Osteoblast (primary cell): Measurements from ENCODE around the gene ZNF768. TPM values are rescaled to one million over a fixed set of nuclear protein-coding genes. Genes with fewer than 3 reads are reported as not detected.

Source experiments
- DNase-seq: peaks from one replicate; pipeline ENCODE4 v3.0.0; 2011; ENCODE audit warnings: low spot score, mixed read lengths; ENCODE audit not compliant: insufficient read length; ENCODE audit errors: missing footprints
- H2AFZ ChIP-seq: 2 replicates; pipeline ENCODE4 v1.6.0; 2011; ENCODE audit warnings: mild to moderate bottlenecking, low read length
- H3K27ac ChIP-seq: 2 replicates; pipeline ENCODE4 v1.5.1; 2011; ENCODE audit warnings: mild to moderate bottlenecking, low read depth, low read length, moderate library complexity
- H3K27me3 ChIP-seq: 2 replicates; pipeline ENCODE4 v1.6.0; 2012; ENCODE audit warnings: mild to moderate bottlenecking, control low read depth, inconsistent platforms, low read length, moderate library complexity; ENCODE audit not compliant: insufficient read depth
- H3K36me3 ChIP-seq: 2 replicates; pipeline ENCODE4 v1.5.1; 2011; ENCODE audit warnings: mild to moderate bottlenecking, low read length, control low read depth, moderate library complexity; ENCODE audit not compliant: insufficient read depth
- H3K4me1 ChIP-seq: 2 replicates; pipeline ENCODE4 v1.5.1; 2011; ENCODE audit warnings: mild to moderate bottlenecking, low read length, control low read depth, moderate library complexity; ENCODE audit not compliant: insufficient read depth
- H3K4me2 ChIP-seq: 2 replicates; pipeline ENCODE4 v1.6.0; 2011; ENCODE audit warnings: mild to moderate bottlenecking, low read length; ENCODE audit not compliant: insufficient read depth
- H3K4me3 ChIP-seq: fragments of 200-600 bp; sonication (generic); 3 replicates; pipeline ENCODE4 v1.5.1; 2012; ENCODE audit warnings: mild to moderate bottlenecking, low read length, inconsistent platforms; ENCODE audit not compliant: insufficient read depth
- H3K79me2 ChIP-seq: 2 replicates; pipeline ENCODE4 v1.6.0; 2012; ENCODE audit warnings: mild to moderate bottlenecking, low read length, control low read depth, inconsistent platforms; ENCODE audit not compliant: insufficient read depth
- H3K9me3 ChIP-seq: 2 replicates; pipeline ENCODE4 v1.5.1; 2011; ENCODE audit warnings: low read depth, low read length, control low read depth
- H4K20me1 ChIP-seq: 2 replicates; pipeline ENCODE4 v1.6.0; 2012; ENCODE audit warnings: mild to moderate bottlenecking, low read length, control low read depth; ENCODE audit not compliant: insufficient read depth
- CTCF ChIP-seq: IDR thresholded peaks from 2 replicates; pipeline ENCODE4 v1.5.1; 2011; ENCODE audit warnings: mild to moderate bottlenecking, low read depth, low read length, moderate library complexity; ENCODE audit errors: extremely low read depth
- total RNA-seq: library from RNA; depleted of rRNA; stranded (reverse); fragments of >200 nt; gene quantifications from 2 replicates; pipeline ENCODE4 v1.2.3, GENCODE V29; 2012

The ZNF768 gene
- total RNA-seq, 1 donor, result 25.0 TPM

GRCh38 chr16:30510376-30510938 is 15.9 kb downstream of the ZNF768 start:
- Histone ChIP-seq H3K27me3 (peaks cover 5% of the 10 kb centered on the region), H3K9me3 (no peaks in the 10 kb centered on the region), H3K79me2 (no peaks in the 10 kb centered on the region), H3K36me3 (no peaks in the 10 kb centered on the region), H2AFZ (no peak overlapping the region), H3K4me3 (no peak overlapping the region), H3K4me1 (no peaks in the 10 kb centered on the region), H3K4me2 (no peak overlapping the region), H3K27ac (no peak overlapping the region), H4K20me1 (no peaks in the 10 kb centered on the region)
- no peak for DNase-seq
- TF ChIP-seq CTCF, result no peak

- no peak overlapping the region for H3K4me3 ChIP-seq
- no peaks in the 10 kb centered on the region for H3K4me1 ChIP-seq
- H3K36me3 ChIP-seq, result no peaks in the 10 kb centered on the region
- H3K27ac ChIP-seq, result no peak overlapping the region
- no peak for DNase-seq
- H3K79me2 ChIP-seq, result no peaks in the 10 kb centered on the region
- H4K20me1 ChIP-seq, result no peaks in the 10 kb centered on the region
- TF ChIP-seq CTCF, result no peak
- peaks cover 5% of the 10 kb centered on the region for H3K27me3 ChIP-seq
- no peak overlapping the region for H3K4me2 ChIP-seq
- H2AFZ ChIP-seq, result no peak overlapping the region
- H3K9me3 ChIP-seq, result no peaks in the 10 kb centered on the region
Measured at GRCh38 chr16:30509081-30509765, 17.1 kb downstream of the ZNF768 start.

GRCh38 chr16:30503403-30504296 is 22.7 kb downstream of the ZNF768 start:
- no peaks in the 10 kb centered on the region for H3K79me2 ChIP-seq

More at GRCh38 chr16:30503403-30504296, 22.7 kb downstream of the ZNF768 start:
- H3K4me2 ChIP-seq, result no peak overlapping the region
- no peak for TF ChIP-seq CTCF
- no peak overlapping the region for H3K4me3 ChIP-seq
- no peaks in the 10 kb centered on the region for H3K27me3 ChIP-seq
- H3K9me3 ChIP-seq, result no peaks in the 10 kb centered on the region
- H3K4me1 ChIP-seq, result no peaks in the 10 kb centered on the region
- H3K36me3 ChIP-seq, result no peaks in the 10 kb centered on the region
- no peak for DNase-seq
- H2AFZ ChIP-seq, result no peak overlapping the region
- no peak overlapping the region for H3K27ac ChIP-seq
- no peaks in the 10 kb centered on the region for H4K20me1 ChIP-seq
